C4-2B (cell line): ENCODE data around the gene CYYR1.

Experiments
- ZFX ChIP-seq: fragments of 450-650 bp; IDR thresholded peaks from 2 replicates; pipeline ENCODE4 v1.6.1; 2017
- TF ChIP-seq, protein P1 (sequence below): fragments of 450-650 bp; conservative IDR thresholded peaks from 2 replicates; pipeline ENCODE4 v1.5.1; 2017; ENCODE audit warnings: mild to moderate bottlenecking

DNA sequence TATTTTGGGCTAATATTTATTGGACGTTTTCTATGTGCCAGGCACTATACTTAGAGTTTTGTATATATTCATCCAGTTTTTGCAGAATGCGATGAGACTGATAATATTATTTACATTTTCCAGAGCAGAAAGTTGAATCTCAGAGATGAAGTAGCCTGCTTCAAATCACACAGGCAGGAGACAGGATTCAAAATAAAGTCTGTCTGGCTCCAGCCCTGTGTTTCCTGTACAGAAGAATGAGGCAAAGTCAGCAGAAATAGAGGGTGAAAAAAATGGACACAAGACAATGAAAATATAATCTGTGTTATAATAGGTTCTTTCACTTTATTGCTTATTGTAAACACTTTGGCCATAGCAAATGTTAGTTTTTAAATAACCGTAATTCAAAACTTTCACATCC lies 107.2 kb downstream of the CYYR1 start:
- TF ChIP-seq, protein P1, sequence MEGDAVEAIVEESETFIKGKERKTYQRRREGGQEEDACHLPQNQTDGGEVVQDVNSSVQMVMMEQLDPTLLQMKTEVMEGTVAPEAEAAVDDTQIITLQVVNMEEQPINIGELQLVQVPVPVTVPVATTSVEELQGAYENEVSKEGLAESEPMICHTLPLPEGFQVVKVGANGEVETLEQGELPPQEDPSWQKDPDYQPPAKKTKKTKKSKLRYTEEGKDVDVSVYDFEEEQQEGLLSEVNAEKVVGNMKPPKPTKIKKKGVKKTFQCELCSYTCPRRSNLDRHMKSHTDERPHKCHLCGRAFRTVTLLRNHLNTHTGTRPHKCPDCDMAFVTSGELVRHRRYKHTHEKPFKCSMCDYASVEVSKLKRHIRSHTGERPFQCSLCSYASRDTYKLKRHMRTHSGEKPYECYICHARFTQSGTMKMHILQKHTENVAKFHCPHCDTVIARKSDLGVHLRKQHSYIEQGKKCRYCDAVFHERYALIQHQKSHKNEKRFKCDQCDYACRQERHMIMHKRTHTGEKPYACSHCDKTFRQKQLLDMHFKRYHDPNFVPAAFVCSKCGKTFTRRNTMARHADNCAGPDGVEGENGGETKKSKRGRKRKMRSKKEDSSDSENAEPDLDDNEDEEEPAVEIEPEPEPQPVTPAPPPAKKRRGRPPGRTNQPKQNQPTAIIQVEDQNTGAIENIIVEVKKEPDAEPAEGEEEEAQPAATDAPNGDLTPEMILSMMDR, result no peak
- no peak for TF ChIP-seq ZFX
